HEK293 (cell line): Measurements from ENCODE around the gene BTBD6.

Source experiments
- CTCF ChIP-seq: fragments of 450-650 bp; formaldehyde crosslinking; IDR thresholded peaks from 2 replicates; pipeline ENCODE4 v1.5.1; 2016; ENCODE audit warnings: missing biosample characterization, missing genetic modification characterization
- TCF7L2 ChIP-seq: IDR thresholded peaks from 2 replicates; pipeline ENCODE4 v1.6.1; 2011; ENCODE audit warnings: low read depth, mild to moderate bottlenecking, inconsistent platforms, low read length, moderate library complexity, borderline replicate concordance
- YY1 ChIP-seq: fragments of 450-650 bp; formaldehyde crosslinking; IDR thresholded peaks from 2 replicates; pipeline ENCODE4 v1.5.1; 2018; ENCODE audit warnings: missing biosample characterization, missing genetic modification characterization
- ZBTB7A ChIP-seq: fragments of 450-650 bp; formaldehyde crosslinking; IDR thresholded peaks from 2 replicates; pipeline ENCODE4 v1.5.1; 2016; ENCODE audit warnings: low read depth, missing biosample characterization, missing genetic modification characterization
- ZNF274 ChIP-seq, 2 experiments: fragments of 200-500 bp in 1 of 2; fragments of 450-650 bp in 1 of 2; sonication (Bioruptor generic) in 1 of 2; formaldehyde crosslinking in 1 of 2; IDR thresholded peaks; 2 replicates each; pipeline versions ENCODE4 v1.5.1 to v1.6.1; 2014 to 2016; ENCODE audit warnings: borderline replicate concordance in 1 of 2, inconsistent platforms in 1 of 2, low read length in 1 of 2, missing biosample characterization in 1 of 2, missing genetic modification characterization in 1 of 2
- ZNF292 ChIP-seq: fragments of 450-650 bp; formaldehyde crosslinking; IDR thresholded peaks from 2 replicates; pipeline ENCODE4 v1.5.1; 2016; ENCODE audit warnings: low read depth, missing biosample characterization, missing genetic modification characterization, borderline replicate concordance
- ZNF426 ChIP-seq: fragments of 450-650 bp; formaldehyde crosslinking; IDR thresholded peaks from 2 replicates; pipeline ENCODE4 v1.5.1; 2017; ENCODE audit warnings: missing biosample characterization, missing genetic modification characterization, mild to moderate bottlenecking, inconsistent platforms, moderate library complexity

- TF ChIP-seq ZNF274 (IDR thresholded peaks at IDR 0.05; ENCODE audit: low read length) (no peak), ZNF274 (tag by site-specific recombination; IDR thresholded peaks at IDR 0.05; ENCODE audit: borderline replicate concordance) (no peak), ZBTB7A (tag by site-specific recombination) (no peak), ZNF292 (tag by site-specific recombination) (no peak), CTCF (tag by site-specific recombination) (no peak), YY1 (tag by site-specific recombination) (no peak), ZNF426 (tag by site-specific recombination) (no peak), TCF7L2 (no peak)
These were observed 46.3 kb upstream of the BTBD6 start for GRCh38 chr14:105201925-105202513.
